Measurements from ENCODE around the gene ADCK1. TPM values are rescaled to one million over a fixed set of nuclear protein-coding genes. Genes with fewer than 3 reads are reported as not detected.

ADCK1 gene
- total RNA-seq, 2 donors from 2014 or later: 7.4 to 12.1 TPM

DNA sequence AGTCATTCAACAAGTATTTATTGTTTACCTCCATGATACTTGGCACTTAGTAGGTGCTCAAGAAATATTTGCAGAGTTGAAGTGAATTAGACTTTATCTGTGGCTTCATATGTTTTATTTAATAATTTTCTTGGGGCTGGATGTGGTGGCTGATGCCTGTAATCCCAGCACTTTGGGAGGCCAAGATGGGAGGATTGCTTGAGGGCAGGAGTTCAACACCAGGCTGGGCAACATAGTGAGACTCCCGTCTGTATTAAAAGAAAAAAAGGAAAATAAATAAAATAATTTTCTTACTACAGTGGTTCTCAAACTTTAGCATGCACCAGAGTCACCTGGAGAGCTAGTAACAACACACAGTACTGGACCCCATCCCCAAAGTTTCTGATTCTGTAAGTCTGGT is 905 bp downstream of the ADCK1 start:
- TF ChIP-seq, protein P1, sequence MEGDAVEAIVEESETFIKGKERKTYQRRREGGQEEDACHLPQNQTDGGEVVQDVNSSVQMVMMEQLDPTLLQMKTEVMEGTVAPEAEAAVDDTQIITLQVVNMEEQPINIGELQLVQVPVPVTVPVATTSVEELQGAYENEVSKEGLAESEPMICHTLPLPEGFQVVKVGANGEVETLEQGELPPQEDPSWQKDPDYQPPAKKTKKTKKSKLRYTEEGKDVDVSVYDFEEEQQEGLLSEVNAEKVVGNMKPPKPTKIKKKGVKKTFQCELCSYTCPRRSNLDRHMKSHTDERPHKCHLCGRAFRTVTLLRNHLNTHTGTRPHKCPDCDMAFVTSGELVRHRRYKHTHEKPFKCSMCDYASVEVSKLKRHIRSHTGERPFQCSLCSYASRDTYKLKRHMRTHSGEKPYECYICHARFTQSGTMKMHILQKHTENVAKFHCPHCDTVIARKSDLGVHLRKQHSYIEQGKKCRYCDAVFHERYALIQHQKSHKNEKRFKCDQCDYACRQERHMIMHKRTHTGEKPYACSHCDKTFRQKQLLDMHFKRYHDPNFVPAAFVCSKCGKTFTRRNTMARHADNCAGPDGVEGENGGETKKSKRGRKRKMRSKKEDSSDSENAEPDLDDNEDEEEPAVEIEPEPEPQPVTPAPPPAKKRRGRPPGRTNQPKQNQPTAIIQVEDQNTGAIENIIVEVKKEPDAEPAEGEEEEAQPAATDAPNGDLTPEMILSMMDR (IDR thresholded peaks at IDR 0.05): no peak
- Histone ChIP-seq H3K27ac (peak overlapping the region; percentile 79), H3K4me3 (peak overlapping the region; percentile 98), H3K9me3 (no peaks in the 10 kb centered on the region), H3K36me3 (no peaks in the 10 kb centered on the region), H3K9ac (ENCODE audit: low read depth in 2 of 2, low read length in 2 of 2) (peak overlapping the region; percentile 79 to 84), H3K27me3 (no peaks in the 10 kb centered on the region), H3K4me1 (no peaks in the 10 kb centered on the region)
- DNase-seq: no peak
- intact Hi-C loops (cut with DNase I): loop anchor here (5.0 kb wide), 1 partner anchor 39 kb away; the partner anchor contains the start of gene SNW1

DNA sequence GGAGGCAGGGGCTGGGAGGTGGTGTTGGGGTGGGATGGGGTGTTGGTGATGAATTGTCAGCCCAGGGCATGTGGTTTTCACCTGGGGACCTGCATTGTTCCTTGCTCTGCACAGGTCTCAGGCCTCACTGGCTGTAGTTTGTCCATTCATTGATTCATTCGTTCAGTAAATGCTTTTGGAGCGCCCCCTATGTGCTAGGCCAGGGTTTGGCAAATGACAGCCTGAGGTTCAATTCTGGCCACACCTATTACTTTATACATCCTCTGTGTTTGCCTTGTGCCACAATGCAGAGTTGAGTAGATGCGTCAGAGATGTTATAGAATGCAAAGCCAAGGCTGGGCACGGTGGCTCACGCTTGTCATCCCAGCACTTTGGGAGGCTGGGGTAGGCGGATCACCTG is 4.7 kb downstream of the ADCK1 start:
- Histone ChIP-seq H3K27me3 (no peaks in the 10 kb centered on the region), H3K9ac (ENCODE audit: low read depth in 2 of 2, low read length in 2 of 2) (no peak overlapping the region), H3K9me3 (no peaks in the 10 kb centered on the region), H3K4me3 (no peak overlapping the region), H3K27ac (no peak overlapping the region), H3K4me1 (no peaks in the 10 kb centered on the region), H3K36me3 (no peaks in the 10 kb centered on the region)
- intact Hi-C loops (cut with DNase I): loop anchor here (5.0 kb wide), 1 partner anchor 42 kb away; the partner anchor contains the start of gene SNW1
- TF ChIP-seq, protein P1 (IDR thresholded peaks at IDR 0.05): no peak
- DNase-seq: peak; percentile 57

DNA sequence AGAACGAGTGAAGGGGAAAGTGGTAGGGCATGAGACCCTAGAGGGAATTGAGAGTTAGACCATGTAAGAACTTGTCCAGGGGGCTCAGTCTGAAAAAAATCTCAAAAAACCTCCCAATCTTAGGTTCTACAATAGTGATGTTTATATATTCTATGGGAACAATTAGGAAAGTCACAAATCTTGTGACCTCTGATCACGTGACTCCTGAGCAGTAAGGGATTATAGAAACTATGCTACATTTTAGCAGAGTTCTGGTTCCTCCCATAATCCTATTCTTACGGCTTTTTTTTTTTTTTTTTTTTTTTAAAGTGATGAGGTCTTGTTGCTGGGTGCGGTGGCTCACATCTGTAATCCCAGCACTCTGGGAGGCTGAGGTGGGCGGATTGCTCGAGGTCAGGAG is 5.8 kb downstream of the ADCK1 start:
- intact Hi-C loops (cut with DNase I): no loop called here

DNA sequence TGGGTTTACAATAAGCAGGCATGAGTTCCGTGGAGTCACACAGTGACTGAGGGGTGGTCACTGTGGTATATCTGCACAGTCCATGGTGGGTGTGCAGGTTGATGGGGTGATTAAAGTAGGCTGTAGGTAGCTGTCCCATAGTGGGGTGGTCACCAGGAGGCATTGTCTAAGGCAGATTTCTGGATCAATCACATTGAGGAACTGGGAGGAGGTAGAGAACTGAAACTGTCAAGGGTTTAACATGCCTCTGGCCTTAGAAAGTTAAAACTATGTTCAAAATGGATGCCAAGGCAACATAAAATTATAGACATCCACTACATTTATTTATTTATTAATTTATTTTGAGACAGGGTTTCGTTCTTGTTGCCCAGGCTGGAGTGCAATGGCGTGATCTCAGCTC is 8.3 kb downstream of the ADCK1 start:
- H3K36me3 ChIP-seq: no peaks in the 10 kb centered on the region
- DNase-seq: no peak
- TF ChIP-seq, protein P1 (IDR thresholded peaks at IDR 0.05): no peak
- no peaks in the 10 kb centered on the region for H3K27me3 ChIP-seq
- H3K27ac ChIP-seq: no peak overlapping the region
- H3K9ac ChIP-seq (ENCODE audit: low read depth in 2 of 2, low read length in 2 of 2): no peak overlapping the region
- intact Hi-C loops (cut with DNase I): no loop called here
- H3K4me1 ChIP-seq: no peaks in the 10 kb centered on the region
- no peaks in the 10 kb centered on the region for H3K9me3 ChIP-seq
- H3K4me3 ChIP-seq: no peak overlapping the region

More for the DNA sequence above, 5.8 kb downstream of the ADCK1 start:
- no peaks in the 10 kb centered on the region for H3K27me3 ChIP-seq
- no peak overlapping the region for H3K4me3 ChIP-seq
- no peak overlapping the region for H3K27ac ChIP-seq
- no peaks in the 10 kb centered on the region for H3K9me3 ChIP-seq
- no peaks in the 10 kb centered on the region for H3K36me3 ChIP-seq
- no peak for DNase-seq
- H3K4me1 ChIP-seq: no peaks in the 10 kb centered on the region
- H3K9ac ChIP-seq (ENCODE audit: low read depth in 2 of 2, low read length in 2 of 2): no peak overlapping the region
- TF ChIP-seq, protein P1 (IDR thresholded peaks at IDR 0.05): no peak

DNA sequence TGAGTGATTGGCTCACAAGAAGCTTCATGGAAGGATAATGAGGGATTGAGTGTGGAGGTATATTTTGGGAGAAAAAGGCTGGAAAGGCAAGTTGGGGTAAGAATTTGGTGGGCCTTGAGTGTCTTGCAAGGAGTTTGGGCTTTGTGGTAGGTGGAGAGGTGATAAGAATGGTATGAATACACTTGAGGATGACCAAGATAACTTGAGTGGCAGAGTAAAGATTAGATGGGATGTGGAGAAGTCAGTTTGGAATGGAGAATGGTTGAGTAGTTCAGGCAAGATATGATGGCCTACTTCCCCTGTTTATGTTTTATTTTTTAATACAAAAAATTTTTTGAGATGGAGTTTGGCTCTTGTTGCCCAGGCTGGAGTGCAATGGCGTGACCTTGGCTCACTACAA is 9.1 kb downstream of the ADCK1 start:
- no peak overlapping the region for H3K27ac ChIP-seq
- intact Hi-C loops (cut with DNase I): no loop called here
- no peaks in the 10 kb centered on the region for H3K9me3 ChIP-seq
- H3K36me3 ChIP-seq: no peaks in the 10 kb centered on the region
- DNase-seq: no peak
- no peak overlapping the region for H3K9ac ChIP-seq (ENCODE audit: low read depth in 2 of 2, low read length in 2 of 2)
- H3K27me3 ChIP-seq: no peaks in the 10 kb centered on the region
- no peak overlapping the region for H3K4me3 ChIP-seq
- TF ChIP-seq, protein P1 (IDR thresholded peaks at IDR 0.05): no peak
- H3K4me1 ChIP-seq: no peaks in the 10 kb centered on the region
